NCI-H526 treated with DMSO at 0.1 percent for 48 hours (cell line): Measurements from ENCODE around the gene APOH.

ENCODE experiments used
- DNase-seq: peaks from one replicate; lab custom pipeline; 2025; lab: John Stamatoyannopoulos, UW

The APOH gene

GRCh38 chr17:66235377-66235994, 6.3 kb upstream of the APOH start:
- no peak for DNase-seq

GRCh38 chr17:66234611-66235010, 5.4 kb upstream of the APOH start:
- DNase-seq, result no peak

- DNase-seq, result no peak
Observed at GRCh38 chr17:66233023-66233753, 4.0 kb upstream of the APOH start.

- DNase-seq, result no peak
Observed at GRCh38 chr17:66230922-66231591, 1.8 kb upstream of the APOH start.

- DNase-seq, result no peak
Observed at GRCh38 chr17:66229783-66230538, 746 bp upstream of the APOH start.

GRCh38 chr17:66227212-66228045, 1.8 kb downstream of the APOH start:
- no peak for DNase-seq

- DNase-seq, result no peak
Observed at GRCh38 chr17:66222798-66223350, 6.3 kb downstream of the APOH start.

GRCh38 chr17:66221755-66222530, 7.3 kb downstream of the APOH start:
- DNase-seq, result no peak

GRCh38 chr17:66221343-66221742, 7.9 kb downstream of the APOH start:
- DNase-seq, result no peak

GRCh38 chr17:66220079-66220835, 9.0 kb downstream of the APOH start:
- DNase-seq, result no peak

GRCh38 chr17:66215529-66215911, 13.7 kb downstream of the APOH start:
- DNase-seq, result no peak

GRCh38 chr17:66214884-66215528, 14.2 kb downstream of the APOH start:
- peak; percentile 85 for DNase-seq

GRCh38 chr17:66211047-66211810, 18.0 kb downstream of the APOH start:
- no peak for DNase-seq

- DNase-seq, result no peak
Observed at GRCh38 chr17:66210208-66210574, 19.0 kb downstream of the APOH start.

- no peak for DNase-seq
Observed at GRCh38 chr17:66207936-66208335, 21.3 kb downstream of the APOH start.

- DNase-seq, result no peak
Observed at GRCh38 chr17:66203274-66204015, 25.8 kb downstream of the APOH start.

GRCh38 chr17:66200685-66201092, 28.5 kb downstream of the APOH start:
- DNase-seq, result peak; percentile 70

GRCh38 chr17:66198242-66198641, 31.0 kb downstream of the APOH start:
- DNase-seq, result no peak
